ENCODE measurements around the gene MYADML2.

- no peak for TF ChIP-seq CTCF (IDR thresholded peaks at IDR 0.05)
- no peak for TF ChIP-seq ZNF263 (CRISPR knock-in tag; IDR thresholded peaks at IDR 0.05; ENCODE audit: low read depth)
- no peak for TF ChIP-seq ETV6 (CRISPR knock-in tag; IDR thresholded peaks at IDR 0.05)
- no peak for TF ChIP-seq NFE2L1 (CRISPR knock-in tag; IDR thresholded peaks at IDR 0.05)
- no peak for TF ChIP-seq MLX (CRISPR knock-in tag; IDR thresholded peaks at IDR 0.05)
- no peak for TF ChIP-seq GRHL2 (CRISPR knock-in tag; IDR thresholded peaks at IDR 0.05; ENCODE audit: insufficient replicate concordance, severe bottlenecking)
- TF ChIP-seq ZNF121 (CRISPR knock-in tag; IDR thresholded peaks at IDR 0.05), result no peak
- no peak for TF ChIP-seq ZSCAN18 (CRISPR knock-in tag; IDR thresholded peaks at IDR 0.05)
- TF ChIP-seq CBFB (CRISPR knock-in tag; IDR thresholded peaks at IDR 0.05; ENCODE audit: low read depth), result no peak
- TF ChIP-seq NFYB (CRISPR knock-in tag; conservative IDR thresholded peaks at IDR 0.05; ENCODE audit: low read depth), result no peak
- no peak for TF ChIP-seq ELF4 (CRISPR knock-in tag; IDR thresholded peaks at IDR 0.05; ENCODE audit: low read depth)
- no peak for TF ChIP-seq MAX (CRISPR knock-in tag; IDR thresholded peaks at IDR 0.05)
- TF ChIP-seq ZNF138 (CRISPR knock-in tag; conservative IDR thresholded peaks at IDR 0.05), result no peak
Measured at GRCh38 chr17:81904600-81905423, 42.2 kb downstream of the MYADML2 start.
